ENCODE measurements around the gene CRADD.

The CRADD gene

DNA sequence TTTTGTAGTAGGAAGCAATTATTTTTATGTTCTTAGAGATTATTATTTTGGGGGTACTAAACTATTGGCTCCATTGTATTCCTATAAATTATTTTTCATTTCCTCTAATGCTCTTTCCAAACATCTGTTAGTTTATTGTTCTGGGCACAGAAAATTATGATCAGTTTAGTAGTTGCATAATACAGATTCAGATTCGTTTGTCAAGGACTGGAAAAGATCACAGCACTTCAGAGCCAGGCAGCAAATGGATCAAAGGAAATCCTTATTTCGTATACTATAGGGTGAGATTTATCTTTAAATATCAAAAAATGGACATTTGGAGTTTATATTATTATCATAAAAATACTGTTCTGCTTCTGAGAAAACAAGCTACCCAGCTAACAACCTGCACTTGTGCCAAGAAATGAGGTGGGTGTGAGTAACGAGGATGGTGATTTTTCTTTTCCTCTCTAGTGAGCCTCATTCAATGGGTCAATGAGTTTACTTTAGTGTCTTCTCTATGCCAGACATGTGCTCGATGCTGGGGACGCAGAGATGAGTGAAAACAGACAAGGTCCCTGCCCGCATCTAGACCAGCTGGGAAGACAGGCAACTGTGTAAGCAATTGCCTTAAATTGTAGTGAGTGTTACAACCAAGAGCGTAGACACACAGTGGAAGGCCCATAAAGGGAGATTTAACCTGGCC, 262.6 kb downstream of the CRADD start:
- no peak for DNase-seq (ENCODE audit: low spot score)

DNA sequence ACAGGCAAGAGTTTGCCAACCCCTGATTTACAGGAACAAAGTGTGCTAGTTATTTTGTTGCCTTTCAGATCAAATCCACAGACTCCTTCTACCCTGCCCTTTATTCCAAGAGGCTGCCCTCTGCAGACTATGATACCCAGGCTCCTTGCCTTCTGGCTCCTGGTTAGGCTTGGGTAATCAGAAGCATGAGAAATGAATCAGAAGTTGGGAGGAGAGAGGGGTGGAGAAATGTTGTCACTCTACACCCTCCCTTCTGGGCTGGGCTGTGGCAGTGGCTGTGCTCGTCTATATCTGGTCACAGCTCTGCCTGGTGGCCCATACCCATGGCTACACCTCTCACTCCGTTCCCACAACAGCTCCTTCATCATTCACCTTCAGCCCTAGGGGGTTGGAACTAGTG, 266.6 kb downstream of the CRADD start:
- DNase-seq (ENCODE audit: low spot score), result no peak

DNA sequence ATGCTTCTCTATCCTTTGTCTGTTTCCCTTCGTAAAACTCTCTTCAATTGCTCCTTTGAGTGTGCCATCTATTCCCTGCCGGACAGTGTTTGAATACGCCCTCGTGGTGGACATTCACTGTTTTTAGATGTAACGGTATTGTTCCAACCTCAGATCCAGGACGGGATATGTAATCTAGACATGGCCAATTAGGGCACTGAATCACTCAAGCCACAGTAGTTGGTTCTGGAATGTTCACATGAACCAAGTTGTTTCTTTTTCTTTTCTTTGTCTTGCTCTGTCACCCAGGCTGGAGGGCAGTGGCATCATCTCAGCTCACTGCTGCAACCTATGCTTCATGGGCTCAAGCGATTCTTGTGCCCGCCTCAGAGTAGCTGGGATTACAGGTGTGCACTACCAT, 267.0 kb downstream of the CRADD start:
- DNase-seq (ENCODE audit: low spot score), result no peak
